Right hindlimb (tissue), 1 donor: ENCODE results near the gene PTPN3.
A peak's percentile ranks its signal among the peaks of the same experiment; 100 is the strongest.
"Not testable (repeated sequence)": the region's sequence is repeated elsewhere in the genome, so short reads cannot be mapped to it uniquely, and the experiment has no call there.

Experiments
- DNase-seq: peaks from one replicate; pipeline ENCODE4 v3.0.0-alpha.2; 2018

The PTPN3 gene

GRCh38 chr9:109382585-109382984 lies 115.5 kb downstream of the PTPN3 start:
- DNase-seq = no peak

- DNase-seq = no peak
These were observed 115.9 kb downstream of the PTPN3 start for GRCh38 chr9:109382182-109382581.

GRCh38 chr9:109381011-109381729 lies 116.9 kb downstream of the PTPN3 start:
- no peak for DNase-seq

- DNase-seq = no peak
These were observed 118.6 kb downstream of the PTPN3 start for GRCh38 chr9:109379513-109379912.

GRCh38 chr9:109378316-109378715 lies 119.8 kb downstream of the PTPN3 start:
- DNase-seq = no peak

GRCh38 chr9:109372246-109372645 lies 125.9 kb downstream of the PTPN3 start:
- DNase-seq = no peak

GRCh38 chr9:109371374-109371773 lies 126.7 kb downstream of the PTPN3 start:
- DNase-seq = no peak

- no peak for DNase-seq
These were observed 128.8 kb downstream of the PTPN3 start for GRCh38 chr9:109369285-109369684.

- DNase-seq = no peak
These were observed 137.3 kb downstream of the PTPN3 start for GRCh38 chr9:109360771-109361170.

- DNase-seq = not testable (repeated sequence)
These were observed 139.0 kb downstream of the PTPN3 start for GRCh38 chr9:109358968-109359603.

- DNase-seq = no peak
These were observed 142.4 kb downstream of the PTPN3 start for GRCh38 chr9:109355564-109356297.

GRCh38 chr9:109354190-109354589 lies 143.9 kb downstream of the PTPN3 start:
- DNase-seq = no peak

- no peak for DNase-seq
These were observed 147.1 kb downstream of the PTPN3 start for GRCh38 chr9:109351032-109351431.

GRCh38 chr9:109349421-109349846 lies 148.7 kb downstream of the PTPN3 start:
- no peak for DNase-seq

- DNase-seq = no peak
These were observed 151.2 kb downstream of the PTPN3 start for GRCh38 chr9:109346904-109347303.

GRCh38 chr9:109344866-109345265 lies 153.2 kb downstream of the PTPN3 start:
- no peak for DNase-seq

GRCh38 chr9:109342878-109343277 lies 155.2 kb downstream of the PTPN3 start:
- no peak for DNase-seq

GRCh38 chr9:109341561-109341960 lies 156.5 kb downstream of the PTPN3 start:
- DNase-seq = peak; percentile 44

- DNase-seq = not testable (repeated sequence)
These were observed 157.1 kb downstream of the PTPN3 start for GRCh38 chr9:109340979-109341378.

GRCh38 chr9:109336409-109336808 lies 161.7 kb downstream of the PTPN3 start:
- no peak for DNase-seq

- no peak for DNase-seq
These were observed 162.2 kb downstream of the PTPN3 start for GRCh38 chr9:109335929-109336328.

GRCh38 chr9:109335121-109335520 lies 163.0 kb downstream of the PTPN3 start:
- DNase-seq = no peak

- DNase-seq = peak; percentile 67
These were observed 166.8 kb downstream of the PTPN3 start for GRCh38 chr9:109331353-109331752.
